HL-60/S4 treated with phorbol 12-myristate 13-acetate at 8.2 ng/mL for 4 days and 3 days (cell line): ENCODE results near the gene GBX1.

Experiments
- in situ Hi-C: fragments of 300-500 bp; cut with MboI; formaldehyde crosslinking; loops from 2 replicates; pipeline ENCODE4 v1.15.0; 2022; ENCODE audit warnings: low sequenced_read_pairs

Gene GBX1

GRCh38 chr7:151099486-151100211 is 67.8 kb downstream of the GBX1 start:
- in situ Hi-C loops = loop anchor here (25.0 kb wide), 1 partner anchor 312 kb away; no protein-coding TSS in a partner anchor
